IMR-90 (cell line): Measurements from ENCODE around the gene DSTYK. TPM values are rescaled to one million over a fixed set of nuclear protein-coding genes. Genes with fewer than 3 reads are reported as not detected.

ENCODE experiments used
- ATAC-seq: fragments of 200-7000 bp; cut with Tn5 transposase; 2 replicates; pipeline ENCODE4 v1.9.1; 2020; ENCODE audit warnings: low read depth, mild to moderate bottlenecking, moderate library complexity
- BruUV-seq: library from RNA; stranded (reverse); fragments of 400-500 nt; replicated peaks from 2 replicates; lab custom pipeline; 2021; lab: Mats Ljungman, UMichigan
- CTCF ChIA-PET: fragments of 300-600 bp; formaldehyde crosslinking; extraction: SDS; loops from one replicate; lab custom pipeline; 2021; ENCODE audit warnings: antibody characterized with exemption; lab: Yijun Ruan, JAX
- POLR2A ChIA-PET: fragments of 300-600 bp; sonication (Branson Sonifier 250); formaldehyde crosslinking; loops from one replicate; lab custom pipeline; 2022; ENCODE audit warnings: antibody characterized with exemption; ENCODE audit not compliant: unreplicated experiment; lab: Charles Lee
- DNase-seq: peaks from one replicate; pipeline ENCODE4 v3.0.0; 2013
- H2AFZ ChIP-seq: replicated peaks from 2 replicates; pipeline ENCODE3; 2013; ENCODE audit warnings: low read length, mild to moderate bottlenecking; ENCODE audit not compliant: poor library complexity
- H2AK5ac ChIP-seq: 2 replicates; pipeline ENCODE4 v1.6.1; 2013; ENCODE audit warnings: low read depth, low read length, inconsistent platforms
- H2AK9ac ChIP-seq: replicated peaks from 2 replicates; pipeline ENCODE3; 2013; ENCODE audit warnings: mild to moderate bottlenecking, low read depth, low read length, moderate library complexity; ENCODE audit not compliant: poor library complexity
- H2BK120ac ChIP-seq: 2 replicates; pipeline ENCODE4 v1.6.1; 2013; ENCODE audit warnings: low read depth, low read length, inconsistent platforms
- H2BK15ac ChIP-seq: 3 replicates; pipeline ENCODE4 v1.6.1; 2013; ENCODE audit warnings: low read depth, low read length, inconsistent platforms
- H2BK20ac ChIP-seq: 2 replicates; pipeline ENCODE4 v1.6.1; 2013; ENCODE audit warnings: low read depth, mild to moderate bottlenecking, inconsistent platforms, low read length, moderate library complexity
- H2BK5ac ChIP-seq: 2 replicates; pipeline ENCODE4 v1.6.1; 2013; ENCODE audit warnings: mild to moderate bottlenecking, low read depth, low read length, inconsistent platforms; ENCODE audit not compliant: poor library complexity, severe bottlenecking
- H3K14ac ChIP-seq: replicated peaks from 2 replicates; pipeline ENCODE4 v1.6.1; 2013; ENCODE audit warnings: low read depth, low read length, inconsistent platforms
- H3K18ac ChIP-seq: 2 replicates; pipeline ENCODE4 v1.6.1; 2013; ENCODE audit warnings: low read depth, low read length, control low read depth
- H3K23ac ChIP-seq: 2 replicates; pipeline ENCODE4 v1.6.1; 2013; ENCODE audit warnings: low read depth, low read length, inconsistent platforms
- H3K27ac ChIP-seq: 2 replicates; pipeline ENCODE4 v1.5.1; 2013; ENCODE audit warnings: mild to moderate bottlenecking, control low read depth, low read length; ENCODE audit not compliant: insufficient read depth
- H3K27me3 ChIP-seq: 2 replicates; pipeline ENCODE4 v1.6.1; 2013; ENCODE audit warnings: low read length; ENCODE audit not compliant: control insufficient read depth, insufficient read depth
- H3K36me3 ChIP-seq: 2 replicates; pipeline ENCODE4 v1.6.1; 2013; ENCODE audit warnings: low read length, mixed read lengths; ENCODE audit not compliant: control insufficient read depth, insufficient read depth
- H3K4ac ChIP-seq: 2 replicates; pipeline ENCODE4 v1.6.1; 2013; ENCODE audit warnings: low read depth, low read length, inconsistent platforms
- H3K4me1 ChIP-seq: 2 replicates; pipeline ENCODE4 v1.6.1; 2013; ENCODE audit warnings: low read length, mixed read lengths; ENCODE audit not compliant: control insufficient read depth, insufficient read depth
- H3K4me2 ChIP-seq: 2 replicates; pipeline ENCODE4 v1.6.1; 2013; ENCODE audit warnings: low read depth, mild to moderate bottlenecking, control low read depth, low read length, moderate library complexity
- H3K4me3 ChIP-seq: 2 replicates; pipeline ENCODE4 v1.5.1; 2013; ENCODE audit warnings: low read depth, mild to moderate bottlenecking, control low read depth, low read length, moderate library complexity; ENCODE audit not compliant: insufficient read depth
- H3K56ac ChIP-seq: 2 replicates; pipeline ENCODE4 v1.6.1; 2013; ENCODE audit warnings: low read length, inconsistent platforms; ENCODE audit not compliant: insufficient read depth; ENCODE audit errors: extremely low read depth
- H3K79me1 ChIP-seq, 2 experiments: 2 replicates each; pipeline ENCODE4 v1.6.1; 2013; ENCODE audit warnings: low read length in 2 of 2, inconsistent platforms in 1 of 2, low read depth in 1 of 2
- H3K9ac ChIP-seq: 2 replicates; pipeline ENCODE4 v1.6.1; 2013; ENCODE audit warnings: low read depth, low read length, control low read depth
- H3K9me1 ChIP-seq: 2 replicates; pipeline ENCODE4 v1.6.1; 2013; ENCODE audit warnings: low read length, inconsistent platforms; ENCODE audit not compliant: insufficient read depth
- H3K9me3 ChIP-seq: 2 replicates; pipeline ENCODE4 v1.6.1; 2013; ENCODE audit warnings: low read length; ENCODE audit not compliant: control insufficient read depth, insufficient read depth
- H4K20me1 ChIP-seq: 2 replicates; pipeline ENCODE4 v1.6.1; 2013; ENCODE audit warnings: low read length, inconsistent platforms; ENCODE audit not compliant: insufficient read depth
- H4K5ac ChIP-seq: 2 replicates; pipeline ENCODE4 v1.6.1; 2013; ENCODE audit warnings: mild to moderate bottlenecking, low read depth, low read length, control low read depth
- H4K8ac ChIP-seq, 2 experiments: 2 replicates each; pipeline ENCODE4 v1.6.1; 2013; ENCODE audit warnings: low read depth in 2 of 2, low read length in 2 of 2, control low read depth in 1 of 2, inconsistent platforms in 1 of 2
- H4K91ac ChIP-seq: 2 replicates; pipeline ENCODE4 v1.6.1; 2013; ENCODE audit warnings: low read depth, low read length, inconsistent platforms; ENCODE audit not compliant: insufficient read depth
- BHLHE40 ChIP-seq: fragments of 150-350 bp; IDR thresholded peaks from 2 replicates; pipeline ENCODE4 v1.6.1; 2016; ENCODE audit warnings: mild to moderate bottlenecking, low read depth, low read length
- CHD1 ChIP-seq: IDR thresholded peaks from 2 replicates; pipeline ENCODE4 v1.6.1; 2012; ENCODE audit warnings: low read depth, low read length, improper control_type of control experiment
- FOS ChIP-seq: fragments of 150-350 bp; IDR thresholded peaks from 2 replicates; pipeline ENCODE4 v1.6.1; 2016; ENCODE audit warnings: low read depth, low read length
- MAFK ChIP-seq: IDR thresholded peaks from 2 replicates; pipeline ENCODE4 v1.6.1; 2012; ENCODE audit warnings: low read depth, low read length, improper control_type of control experiment
- MAZ ChIP-seq: IDR thresholded peaks from 2 replicates; pipeline ENCODE4 v1.6.1; 2012; ENCODE audit warnings: low read depth, mild to moderate bottlenecking, low read length, improper control_type of control experiment, moderate library complexity, borderline replicate concordance
- NFE2L2 ChIP-seq: fragments of 150-350 bp; IDR thresholded peaks from 2 replicates; pipeline ENCODE4 v1.6.1; 2016; ENCODE audit warnings: low read depth, mild to moderate bottlenecking, low read length
- POLR2A ChIP-seq: IDR thresholded peaks from 2 replicates; pipeline ENCODE4 v1.6.1; 2012; ENCODE audit warnings: mild to moderate bottlenecking, low read depth, low read length
- RAD21 ChIP-seq: IDR thresholded peaks from 2 replicates; pipeline ENCODE4 v1.6.1; 2012; ENCODE audit warnings: low read length, improper control_type of control experiment
- RCOR1 ChIP-seq: IDR thresholded peaks from 2 replicates; pipeline ENCODE4 v1.6.1; 2012; ENCODE audit warnings: mild to moderate bottlenecking, low read length, improper control_type of control experiment; ENCODE audit not compliant: insufficient replicate concordance
- RFX5 ChIP-seq: IDR thresholded peaks from 2 replicates; pipeline ENCODE4 v1.8.0; 2012; ENCODE audit warnings: low read depth, mild to moderate bottlenecking, low read length, moderate library complexity
- SMC3 ChIP-seq: fragments of 150-350 bp; IDR thresholded peaks from 2 replicates; pipeline ENCODE4 v1.6.1; 2016; ENCODE audit warnings: low read depth, mild to moderate bottlenecking, antibody characterized with exemption, low read length, moderate library complexity
- WGBS, 2 experiments: methylation state at CpG; one replicate each; pipeline versions ENCODE4 v1.1.5 to v1.1.7; 2013; ENCODE audit warnings: missing lambda C conversion rate in 2 of 2; ENCODE audit not compliant: insufficient read length in 1 of 2; ENCODE audit errors: extremely low coverage in 2 of 2; 5-methylcytosine and 5-hydroxymethylcytosine counted together
- dilution Hi-C: fragments of 300-500 bp; cut with HindIII; formaldehyde crosslinking; loops from one replicate; pipeline ENCODE4 v1.14.3; 2018; ENCODE audit warnings: low sequenced_read_pairs; ENCODE audit not compliant: unreplicated experiment
- in situ Hi-C: fragments of 300-500 bp; cut with MboI; formaldehyde crosslinking; loops from 3 replicates; pipeline ENCODE4 v1.14.3; 2019; ENCODE audit warnings: low sequenced_read_pairs, inconsistent platforms, mixed read lengths
- intact Hi-C: fragments of 100-400 bp; cut with micrococcal nuclease; formaldehyde crosslinking; loops from 2 replicates; pipeline ENCODE4 v1.10.0; 2022
- polyA plus RNA-seq, 3 experiments: library from polyadenylated mRNA; depleted of rRNA; stranded (reverse); fragments of >200 nt; gene quantifications; 2 replicates each; pipeline ENCODE4 v1.2.3, GENCODE V29; 2012; ENCODE audit warnings: low replicate concordance in 1 of 3
- total RNA-seq: library from RNA; depleted of rRNA; stranded (reverse); fragments of >200 nt; gene quantifications from 2 replicates; pipeline ENCODE4 v1.2.3, GENCODE V29; 2012
- TF ChIP-seq, protein P1 (sequence below): conservative IDR thresholded peaks from 2 replicates; pipeline ENCODE4 v1.5.1; 2012; ENCODE audit warnings: mild to moderate bottlenecking, low read depth, low read length, improper control_type of control experiment
- TF ChIP-seq, protein P2 (sequence below): fragments of 150-350 bp; IDR thresholded peaks from 2 replicates; pipeline ENCODE4 v1.6.1; 2016; ENCODE audit warnings: low read depth, mild to moderate bottlenecking, low read length, moderate library complexity, borderline replicate concordance
- TF ChIP-seq, protein P3 (sequence below): fragments of 150-350 bp; IDR thresholded peaks from 2 replicates; pipeline ENCODE4 v1.6.1; 2017; ENCODE audit warnings: mild to moderate bottlenecking, antibody characterized with exemption, low read length, low read depth

The DSTYK gene
- total and polyA plus RNA-seq, 2 of the 4 experiments (the other 2 are of a cell fraction) = 8.0 to 18.3 TPM

DNA sequence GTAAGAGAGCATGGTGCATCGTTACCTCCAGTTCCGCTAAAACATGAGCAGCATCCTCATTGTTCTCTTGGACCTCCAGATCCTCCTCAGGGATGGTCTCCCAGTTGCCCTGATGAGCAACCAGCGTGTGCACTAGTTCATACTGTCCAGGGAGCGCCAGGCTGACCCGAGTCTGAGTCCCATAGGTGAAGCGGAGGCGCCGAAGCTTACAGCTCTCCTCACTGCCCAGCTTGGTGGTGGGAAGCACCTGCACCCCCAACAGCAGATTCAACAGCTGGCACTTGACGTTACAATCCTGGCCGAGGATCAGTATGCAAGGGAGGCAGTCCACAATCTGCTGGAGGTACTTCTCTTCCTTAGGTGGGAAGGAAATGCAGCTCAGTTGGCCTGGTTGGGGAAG is 24.1 kb downstream of the DSTYK start:
- dilution Hi-C loops (no loop called here), intact Hi-C loops (no loop called here), in situ Hi-C loops (no loop called here)
- no peak overlapping the region for H3K14ac ChIP-seq
- ATAC-seq (no peak), DNase-seq (no peak)
- no TSS peak for BruUV-seq
- no peaks in the 10 kb centered on the region for H3K27me3 ChIP-seq
- CTCF ChIA-PET = no interaction called here
- no peak overlapping the region for H2BK120ac ChIP-seq
- H3K4ac ChIP-seq = no peak overlapping the region
- WGBS, 2 experiments = 96% methylated on average over 4 of the region's 10 CpGs; no CpG with 5 or more reads in 1 of the 2 experiments
- no peak overlapping the region for H3K4me2 ChIP-seq
- no peak overlapping the region for H3K4me3 ChIP-seq
- no peak overlapping the region for H4K5ac ChIP-seq
- no peak overlapping the region for H2BK5ac ChIP-seq
- H2BK20ac ChIP-seq = no peak overlapping the region
- H3K23ac ChIP-seq = no peak overlapping the region
- TF ChIP-seq RFX5 = no peak
- TF ChIP-seq MAZ = no peak
- no peak for TF ChIP-seq MAFK
- no peak for TF ChIP-seq SMC3
- TF ChIP-seq, protein P1, sequence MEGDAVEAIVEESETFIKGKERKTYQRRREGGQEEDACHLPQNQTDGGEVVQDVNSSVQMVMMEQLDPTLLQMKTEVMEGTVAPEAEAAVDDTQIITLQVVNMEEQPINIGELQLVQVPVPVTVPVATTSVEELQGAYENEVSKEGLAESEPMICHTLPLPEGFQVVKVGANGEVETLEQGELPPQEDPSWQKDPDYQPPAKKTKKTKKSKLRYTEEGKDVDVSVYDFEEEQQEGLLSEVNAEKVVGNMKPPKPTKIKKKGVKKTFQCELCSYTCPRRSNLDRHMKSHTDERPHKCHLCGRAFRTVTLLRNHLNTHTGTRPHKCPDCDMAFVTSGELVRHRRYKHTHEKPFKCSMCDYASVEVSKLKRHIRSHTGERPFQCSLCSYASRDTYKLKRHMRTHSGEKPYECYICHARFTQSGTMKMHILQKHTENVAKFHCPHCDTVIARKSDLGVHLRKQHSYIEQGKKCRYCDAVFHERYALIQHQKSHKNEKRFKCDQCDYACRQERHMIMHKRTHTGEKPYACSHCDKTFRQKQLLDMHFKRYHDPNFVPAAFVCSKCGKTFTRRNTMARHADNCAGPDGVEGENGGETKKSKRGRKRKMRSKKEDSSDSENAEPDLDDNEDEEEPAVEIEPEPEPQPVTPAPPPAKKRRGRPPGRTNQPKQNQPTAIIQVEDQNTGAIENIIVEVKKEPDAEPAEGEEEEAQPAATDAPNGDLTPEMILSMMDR = no peak
- TF ChIP-seq NFE2L2 = no peak
- no peak for TF ChIP-seq CHD1
- no peak for TF ChIP-seq BHLHE40
- no peak for TF ChIP-seq RCOR1
- TF ChIP-seq, protein P2, sequence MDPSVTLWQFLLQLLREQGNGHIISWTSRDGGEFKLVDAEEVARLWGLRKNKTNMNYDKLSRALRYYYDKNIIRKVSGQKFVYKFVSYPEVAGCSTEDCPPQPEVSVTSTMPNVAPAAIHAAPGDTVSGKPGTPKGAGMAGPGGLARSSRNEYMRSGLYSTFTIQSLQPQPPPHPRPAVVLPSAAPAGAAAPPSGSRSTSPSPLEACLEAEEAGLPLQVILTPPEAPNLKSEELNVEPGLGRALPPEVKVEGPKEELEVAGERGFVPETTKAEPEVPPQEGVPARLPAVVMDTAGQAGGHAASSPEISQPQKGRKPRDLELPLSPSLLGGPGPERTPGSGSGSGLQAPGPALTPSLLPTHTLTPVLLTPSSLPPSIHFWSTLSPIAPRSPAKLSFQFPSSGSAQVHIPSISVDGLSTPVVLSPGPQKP = no peak
- TF ChIP-seq FOS = no peak
- no peak for TF ChIP-seq POLR2A
- TF ChIP-seq, protein P3, sequence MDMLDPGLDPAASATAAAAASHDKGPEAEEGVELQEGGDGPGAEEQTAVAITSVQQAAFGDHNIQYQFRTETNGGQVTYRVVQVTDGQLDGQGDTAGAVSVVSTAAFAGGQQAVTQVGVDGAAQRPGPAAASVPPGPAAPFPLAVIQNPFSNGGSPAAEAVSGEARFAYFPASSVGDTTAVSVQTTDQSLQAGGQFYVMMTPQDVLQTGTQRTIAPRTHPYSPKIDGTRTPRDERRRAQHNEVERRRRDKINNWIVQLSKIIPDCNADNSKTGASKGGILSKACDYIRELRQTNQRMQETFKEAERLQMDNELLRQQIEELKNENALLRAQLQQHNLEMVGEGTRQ = no peak
- no peak for TF ChIP-seq RAD21
- no peak overlapping the region for H2AK9ac ChIP-seq
- no peak overlapping the region for H2AK5ac ChIP-seq
- POLR2A ChIA-PET = no interaction called here
- H3K9ac ChIP-seq = no peak overlapping the region
- no peak overlapping the region for H4K91ac ChIP-seq
- no peak overlapping the region for H4K8ac ChIP-seq
- no peak overlapping the region for H3K56ac ChIP-seq
- H3K4me1 ChIP-seq = peaks cover 20% of the 10 kb centered on the region
- peaks cover 56 to 90% of the 10 kb centered on the region in 2 experiments for H3K79me1 ChIP-seq
- H3K36me3 ChIP-seq = peaks cover 3% of the 10 kb centered on the region; the same call in 1 of the 2 replicates
- peaks cover 17% of the 10 kb centered on the region for H3K9me1 ChIP-seq
- peaks cover 27% of the 10 kb centered on the region for H4K20me1 ChIP-seq
- H3K18ac ChIP-seq = no peak overlapping the region
- no peak overlapping the region for H2BK15ac ChIP-seq
- H3K27ac ChIP-seq = no peak overlapping the region
- H3K9me3 ChIP-seq = no peaks in the 10 kb centered on the region
- H2AFZ ChIP-seq = no peak overlapping the region
